ENCODE data around the gene FGFR1OP2.
"Not testable (repeated sequence)": the region's sequence is repeated elsewhere in the genome, so short reads cannot be mapped to it uniquely, and the experiment has no call there.

FGFR1OP2 gene

DNA sequence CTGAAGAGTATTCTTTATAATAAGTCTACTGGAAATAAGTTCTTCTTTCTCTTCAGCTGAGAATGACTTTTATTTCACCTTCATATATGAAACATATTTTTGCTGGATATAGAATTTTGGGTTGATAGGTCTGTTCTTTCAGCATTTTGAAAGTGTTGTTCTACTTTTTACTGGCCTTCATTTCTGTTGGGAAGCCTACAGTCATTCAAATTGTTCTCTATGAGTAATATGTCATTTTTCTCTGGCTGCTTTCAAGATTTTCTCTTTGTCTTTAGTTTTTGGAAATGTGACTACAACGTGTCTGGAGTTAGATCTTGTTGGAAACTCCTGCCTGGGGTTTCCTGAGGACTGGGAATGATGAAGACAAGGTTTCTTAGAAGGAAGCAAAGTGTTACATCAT, 10.0 kb downstream of the FGFR1OP2 start:
- DNase-seq: no peak

- DNase-seq: no peak
These were observed 15.2 kb downstream of the FGFR1OP2 start for GRCh38 chr12:26953447-26953846.

DNA sequence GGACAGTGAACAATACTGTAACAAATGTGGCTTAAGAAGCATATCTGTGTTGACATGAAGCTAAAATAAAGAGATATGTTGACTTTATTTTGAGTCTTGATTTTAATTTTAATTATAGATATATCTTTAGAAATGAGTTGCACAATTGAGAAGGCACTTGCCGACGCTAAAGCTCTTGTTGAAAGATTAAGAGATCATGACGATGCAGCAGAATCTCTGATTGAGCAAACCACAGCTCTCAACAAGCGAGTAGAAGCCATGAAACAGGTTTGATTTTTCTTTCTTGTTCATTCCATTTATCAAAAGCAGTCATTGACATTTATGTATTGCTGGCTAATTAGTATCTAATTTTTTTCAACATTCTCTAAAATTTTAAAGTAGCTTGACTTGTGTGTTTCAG, 15.8 kb downstream of the FGFR1OP2 start:
- no peak for DNase-seq

- not testable (repeated sequence) for DNase-seq
These were observed 23.1 kb downstream of the FGFR1OP2 start for GRCh38 chr12:26961391-26961790.

DNA sequence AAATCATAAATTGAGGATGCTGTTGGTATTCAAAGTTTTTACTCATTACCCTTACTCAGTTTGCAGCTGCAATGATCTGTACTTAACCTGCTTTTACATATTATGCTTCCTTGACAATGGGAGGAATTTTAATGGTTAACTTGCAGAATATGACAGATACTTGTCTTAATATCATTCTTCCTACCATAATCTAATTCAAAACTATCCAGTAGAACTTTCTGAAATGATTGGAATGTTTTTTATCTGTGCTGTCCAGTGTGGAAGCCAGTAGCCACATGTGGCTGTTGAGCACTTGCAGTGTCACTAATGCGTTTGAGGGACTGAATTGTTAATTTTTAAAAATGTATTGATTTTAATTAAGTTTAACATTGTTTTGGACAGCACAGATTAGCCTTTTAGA, 23.5 kb downstream of the FGFR1OP2 start:
- no peak for DNase-seq

DNA sequence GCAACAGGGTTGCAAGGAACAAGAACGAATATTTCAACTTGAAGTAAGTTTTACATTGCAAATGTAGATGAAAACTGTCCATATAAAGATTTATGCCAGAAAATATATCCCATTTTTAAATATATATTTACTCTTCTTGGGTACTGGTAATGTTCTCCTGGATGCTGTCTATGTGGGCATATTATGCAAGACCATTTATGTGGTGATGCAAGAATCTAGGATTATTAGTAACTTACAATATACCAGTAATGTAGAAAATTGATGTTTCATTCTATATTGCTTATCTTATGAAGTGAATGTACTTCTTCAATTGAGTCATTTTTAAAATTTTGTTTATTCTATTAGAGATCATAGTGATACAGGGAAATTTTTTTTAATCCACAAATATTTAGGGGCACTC, 25.1 kb downstream of the FGFR1OP2 start:
- no peak for DNase-seq

DNA sequence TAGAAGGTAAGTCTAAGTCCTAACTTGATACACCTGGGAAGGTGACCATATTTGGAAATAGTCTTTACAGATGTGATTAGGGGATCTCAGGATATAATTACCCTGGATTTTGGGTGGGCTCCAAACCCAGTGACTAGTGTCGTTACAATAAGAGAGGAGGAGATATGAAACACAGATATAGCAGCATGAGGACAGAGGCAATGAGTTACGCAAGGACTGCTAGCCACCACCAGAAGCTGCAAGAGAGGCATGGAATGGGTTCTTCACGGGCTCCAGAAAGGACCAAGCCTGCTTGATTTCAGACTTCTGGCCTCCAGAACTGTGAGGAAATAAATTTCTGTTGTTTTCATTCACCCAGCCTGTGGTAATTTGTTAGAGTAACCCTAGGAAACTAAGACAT, 28.6 kb downstream of the FGFR1OP2 start:
- peak; percentile 32 for DNase-seq

DNA sequence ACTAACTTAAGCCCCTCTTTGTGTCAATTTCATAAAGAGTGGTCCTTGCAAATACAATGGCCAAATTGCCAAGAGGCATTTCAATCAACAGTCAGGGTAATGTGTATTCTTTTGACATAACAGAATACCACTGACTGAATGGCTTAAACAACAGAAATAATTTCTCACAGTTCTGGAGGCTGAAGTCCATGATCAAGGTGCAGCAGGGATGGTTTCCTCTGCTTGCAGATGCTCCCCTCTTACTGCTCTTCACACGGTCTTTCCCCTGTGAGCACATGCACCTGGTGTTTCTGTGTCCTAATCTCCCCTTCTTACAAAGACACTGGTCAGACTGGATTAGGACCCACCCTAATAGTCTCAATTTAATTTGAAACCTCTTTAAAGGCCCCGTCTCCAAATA, 31.9 kb downstream of the FGFR1OP2 start:
- DNase-seq: no peak

GRCh38 chr12:26971963-26972362, 33.7 kb downstream of the FGFR1OP2 start:
- DNase-seq: no peak

DNA sequence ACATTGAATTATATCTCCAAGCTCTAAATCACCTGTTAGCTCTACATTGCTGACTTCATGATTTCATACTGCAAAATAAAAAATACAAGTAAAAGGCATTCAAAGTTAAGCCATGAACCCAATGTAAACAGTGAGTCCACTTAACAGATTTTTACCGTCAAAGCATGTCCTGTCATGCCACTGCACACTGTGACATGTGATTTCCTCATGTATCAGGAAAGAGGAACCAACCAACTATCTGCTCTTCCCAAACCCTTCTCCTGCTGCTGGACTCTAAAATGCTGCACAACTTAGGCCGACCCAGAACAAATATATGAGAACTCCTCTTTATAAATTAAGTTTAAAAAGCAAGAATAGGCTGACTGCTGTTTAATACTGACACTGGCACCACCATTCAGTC, 38.4 kb downstream of the FGFR1OP2 start:
- DNase-seq: no peak

DNA sequence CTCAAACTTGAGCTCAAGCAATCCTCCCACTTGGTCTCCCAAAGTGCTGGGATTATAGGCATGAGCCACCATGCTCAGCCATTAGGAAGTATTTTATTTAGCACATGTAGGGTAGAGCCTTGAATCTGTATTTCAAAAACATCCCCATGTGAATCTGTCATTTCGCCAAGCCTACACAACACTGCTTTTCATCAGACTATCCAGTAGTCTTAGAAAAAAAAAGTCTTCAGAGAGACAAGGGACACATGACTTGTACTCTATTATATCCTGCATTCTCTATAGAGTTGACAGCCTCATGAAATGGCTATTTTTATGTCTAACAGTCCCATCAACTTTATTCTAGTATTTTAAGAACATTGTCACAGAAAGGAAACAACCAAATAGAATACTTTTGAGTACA, 40.5 kb downstream of the FGFR1OP2 start:
- DNase-seq: no peak

DNA sequence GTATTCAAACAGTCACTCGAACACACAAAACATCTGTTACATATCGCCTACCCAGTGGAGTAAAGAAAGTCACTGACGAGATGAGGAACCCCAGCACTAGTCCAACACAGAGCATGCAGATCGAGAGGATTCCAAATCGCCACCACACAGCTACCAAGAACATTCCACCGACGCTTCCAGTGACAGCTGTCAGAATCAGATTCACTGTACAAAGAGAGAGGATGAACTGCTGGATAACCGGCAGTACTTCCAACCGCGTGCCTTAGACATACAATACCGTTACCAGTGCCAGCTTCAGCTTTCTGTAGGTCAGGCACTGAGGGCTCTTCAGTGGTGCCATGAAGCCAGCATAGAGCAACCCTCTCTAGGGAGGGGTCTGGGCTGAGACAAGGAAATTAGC, 41.5 kb downstream of the FGFR1OP2 start:
- peak; percentile 55 for DNase-seq

- no peak for DNase-seq
These were observed 44.6 kb downstream of the FGFR1OP2 start for GRCh38 chr12:26982866-26983265.

DNA sequence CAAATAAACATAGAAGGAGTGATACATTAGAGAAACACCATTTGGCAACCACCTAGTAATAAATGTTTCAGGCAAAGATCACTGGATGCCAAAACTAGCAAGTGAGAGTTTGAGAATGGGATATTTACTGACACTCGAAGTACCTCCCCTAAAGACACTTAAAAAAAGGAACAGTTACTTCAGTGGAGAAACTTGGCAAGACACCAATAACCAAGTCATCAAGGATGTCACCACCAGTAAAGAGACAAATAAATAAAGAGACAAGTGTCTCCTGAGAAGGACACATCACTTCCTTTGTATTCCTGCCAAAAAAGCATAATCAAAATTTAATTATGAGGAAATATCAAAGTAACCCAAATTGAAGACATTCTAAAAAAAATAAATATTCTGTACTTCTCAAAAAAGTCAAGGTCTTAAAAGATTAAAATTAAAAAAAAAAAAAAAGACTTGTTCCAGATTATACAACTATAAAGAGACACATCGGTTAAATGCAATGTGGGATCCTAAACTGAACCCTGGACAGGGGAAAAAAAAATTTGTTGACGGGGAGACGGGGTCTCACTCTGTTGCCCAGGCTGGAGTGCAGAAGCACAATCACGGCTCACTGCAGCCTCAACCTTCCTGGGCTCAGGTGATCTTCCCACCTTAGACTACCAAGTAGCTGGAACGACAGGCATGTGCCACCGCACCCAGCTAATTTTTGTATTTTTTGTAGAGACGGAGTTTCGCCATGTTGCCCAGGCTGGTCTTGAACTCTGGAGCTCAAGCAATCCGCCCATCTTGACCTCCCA, 49.6 kb downstream of the FGFR1OP2 start:
- DNase-seq: no peak

GRCh38 chr12:26988703-26989102, 50.4 kb downstream of the FGFR1OP2 start:
- DNase-seq: no peak

- no peak for DNase-seq
These were observed 51.6 kb downstream of the FGFR1OP2 start for GRCh38 chr12:26989873-26990272.

- DNase-seq: no peak
These were observed 53.6 kb downstream of the FGFR1OP2 start for GRCh38 chr12:26991826-26992225.

GRCh38 chr12:26994109-26994508, 55.8 kb downstream of the FGFR1OP2 start:
- DNase-seq: no peak

GRCh38 chr12:26995706-26996105, 57.4 kb downstream of the FGFR1OP2 start:
- no peak for DNase-seq

- DNase-seq: no peak
These were observed 58.7 kb downstream of the FGFR1OP2 start for GRCh38 chr12:26997003-26997402.

DNA sequence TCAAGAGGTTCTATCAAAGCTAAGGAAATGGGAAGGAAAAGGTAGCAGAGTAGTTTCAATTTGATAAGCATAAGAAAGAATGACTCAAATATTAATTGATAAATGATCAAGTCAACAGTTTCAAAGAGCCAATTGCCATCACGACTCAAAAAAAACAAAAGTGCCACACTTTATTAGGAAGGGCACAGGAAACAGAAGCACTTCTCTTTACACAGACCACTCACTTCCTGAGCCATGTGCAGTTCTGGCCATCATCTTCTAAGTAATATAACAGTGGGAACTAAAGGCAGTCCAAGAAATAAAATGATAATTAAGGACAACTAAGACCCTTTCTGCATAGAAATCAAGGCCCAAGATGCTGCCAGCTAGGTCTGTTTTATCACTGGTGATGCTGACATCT, 62.7 kb downstream of the FGFR1OP2 start:
- DNase-seq: no peak

- no peak for DNase-seq
These were observed 63.4 kb downstream of the FGFR1OP2 start for GRCh38 chr12:27001663-27002062.

DNA sequence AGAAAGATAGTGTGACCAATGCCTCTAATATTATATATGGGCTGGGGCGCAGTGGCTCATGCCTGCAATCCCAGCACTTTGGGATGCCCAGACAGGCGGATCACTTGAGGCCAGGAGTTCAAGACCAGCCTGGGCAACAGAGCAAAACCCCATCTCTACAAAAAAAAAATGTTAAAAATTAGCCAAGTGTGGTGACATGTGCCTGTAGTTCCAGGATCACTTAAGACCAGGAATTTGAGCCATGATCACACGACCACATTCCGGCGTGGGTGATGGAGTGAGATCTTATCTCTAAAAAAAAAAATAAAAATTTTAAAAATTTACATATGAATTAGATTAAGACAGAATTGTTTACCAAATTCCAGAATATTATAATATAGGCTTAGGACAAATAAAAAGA, 63.9 kb downstream of the FGFR1OP2 start:
- no peak for DNase-seq

DNA sequence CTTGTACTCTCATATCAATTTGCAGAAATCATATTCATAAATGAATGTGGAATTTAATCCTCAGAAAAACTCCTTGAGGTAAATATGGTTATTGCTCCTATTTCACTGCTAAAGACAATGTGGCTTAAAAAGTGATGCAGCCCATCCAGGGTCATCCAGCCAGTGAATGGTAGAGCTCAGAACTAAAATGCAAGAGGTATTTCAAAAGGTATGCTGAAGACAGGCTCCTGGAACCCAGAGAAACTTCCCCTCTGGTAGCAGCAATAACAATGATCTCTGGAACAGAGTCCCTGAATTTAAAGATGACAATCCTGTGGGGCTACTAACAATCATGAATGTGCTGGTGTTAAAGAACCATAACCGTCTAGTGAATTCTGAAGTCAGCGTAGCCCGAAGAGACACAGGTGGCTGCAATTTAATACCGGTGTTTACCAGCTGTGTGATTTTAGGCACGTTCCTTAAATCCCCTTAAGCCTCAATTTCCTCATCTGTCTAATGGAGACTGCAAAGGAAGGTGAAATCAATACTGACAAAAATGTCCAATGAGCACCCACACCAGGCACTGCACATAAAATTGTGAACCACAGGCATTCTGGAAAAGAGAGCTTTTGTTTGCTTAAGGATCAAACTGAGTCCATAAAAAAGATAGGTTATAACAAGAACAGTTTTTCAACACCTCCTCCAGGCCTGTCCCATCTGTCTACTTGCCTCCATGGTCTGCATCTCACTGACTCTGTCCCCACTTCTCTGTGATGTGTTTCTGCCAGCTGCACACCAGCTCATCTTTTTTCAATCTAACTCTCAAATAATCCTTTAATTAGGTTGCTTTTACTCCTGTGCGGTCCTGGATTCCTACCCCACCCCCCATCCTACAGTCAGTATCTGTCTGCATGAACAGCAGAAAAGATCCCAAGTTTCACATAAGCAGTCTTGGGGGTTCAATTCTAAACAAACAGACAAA, 65.4 kb downstream of the FGFR1OP2 start:
- DNase-seq: peak; percentile 98

Data from NCI-H2171 treated with DMSO at 0.1 percent for 48 hours (cell line).